Endodermal cell (in vitro differentiated cells): ENCODE measurements around the gene SLC6A18. TPM values are rescaled to one million over a fixed set of nuclear protein-coding genes. Genes with fewer than 3 reads are reported as not detected.

Source experiments
- DNase-seq: peaks from one replicate; pipeline ENCODE4 v3.0.0-alpha.2; 2017
- H3K27ac ChIP-seq: 2 replicates; pipeline ENCODE4 v1.5.1; 2013; ENCODE audit warnings: mild to moderate bottlenecking, low read depth, low read length, moderate library complexity
- H3K27me3 ChIP-seq: 2 replicates; pipeline ENCODE4 v1.6.1; 2013; ENCODE audit warnings: mild to moderate bottlenecking, low read length, moderate library complexity; ENCODE audit not compliant: insufficient read depth, control insufficient read depth, poor library complexity, severe bottlenecking
- H3K36me3 ChIP-seq: 2 replicates; pipeline ENCODE4 v1.7.0; 2013; ENCODE audit warnings: mild to moderate bottlenecking, low read length, moderate library complexity; ENCODE audit not compliant: control insufficient read depth, insufficient read depth
- H3K4me1 ChIP-seq: one replicate; pipeline ENCODE4 v1.7.0; 2013; ENCODE audit warnings: low read length; ENCODE audit not compliant: control insufficient read depth, insufficient read depth
- H3K4me3 ChIP-seq: 2 replicates; pipeline ENCODE4 v1.5.1; 2013; ENCODE audit warnings: mild to moderate bottlenecking, low read length, moderate library complexity
- H3K9ac ChIP-seq: 2 replicates; pipeline ENCODE4 v1.6.1; 2013; ENCODE audit warnings: mild to moderate bottlenecking, low read length, moderate library complexity; ENCODE audit not compliant: poor library complexity, severe bottlenecking; ENCODE audit errors: extremely low read depth
- H3K9me3 ChIP-seq: 2 replicates; pipeline ENCODE4 v1.6.1; 2013; ENCODE audit warnings: mild to moderate bottlenecking, low read length, moderate library complexity; ENCODE audit not compliant: control insufficient read depth
- H3K27ac Mint-ChIP-seq: 2 replicates; pipeline ENCODE4 v1.8.0; 2020; ENCODE audit warnings: mixed read lengths
- H3K27me3 Mint-ChIP-seq: 2 replicates; pipeline ENCODE4 v1.8.0; 2021; ENCODE audit warnings: mild to moderate bottlenecking, mixed read lengths; ENCODE audit not compliant: insufficient read depth
- H3K36me3 Mint-ChIP-seq: 2 replicates; pipeline ENCODE4 v1.8.0; 2020; ENCODE audit warnings: low read depth, mixed read lengths
- H3K4me1 Mint-ChIP-seq: 2 replicates; pipeline ENCODE4 v1.8.0; 2020; ENCODE audit warnings: mixed read lengths
- H3K4me3 Mint-ChIP-seq: 2 replicates; pipeline ENCODE4 v1.8.0; 2020; ENCODE audit warnings: mild to moderate bottlenecking, moderate library complexity, mixed read lengths
- H3K9me3 Mint-ChIP-seq: 2 replicates; pipeline ENCODE4 v1.8.0; 2020; ENCODE audit warnings: mild to moderate bottlenecking, mixed read lengths
- CTCF ChIP-seq: fragments of 200-600 bp; sonication (generic); conservative IDR thresholded peaks from 2 replicates; pipeline ENCODE4 v1.5.0; 2021; ENCODE audit warnings: antibody characterized with exemption, mild to moderate bottlenecking
- WGBS, 2 experiments: methylation state at CpG; one replicate each; pipeline versions ENCODE4 v1.1.5 to v1.1.7; 2013; ENCODE audit warnings: missing lambda C conversion rate in 2 of 2, mixed read lengths in 1 of 2; ENCODE audit not compliant: insufficient coverage in 1 of 2, insufficient read length in 1 of 2; 5-methylcytosine and 5-hydroxymethylcytosine counted together
- total RNA-seq, 2 donors: library from RNA; stranded (reverse); fragmentation: NEBNext Ultra II Directional in 1 of 2; extraction: Animal tissue kit (Norgen Biotek cat#: 25700) in 1 of 2; gene quantifications; 2 replicates in 1 of 2; 3 replicates in 1 of 2; pipeline ENCODE4 v1.2.1, GENCODE V29; 2021

SLC6A18 gene
- total RNA-seq, 2 donors from 2014 or later, result not detected

GRCh38 chr5:1205255-1206180, 19.7 kb upstream of the SLC6A18 start:
- no peak overlapping the region for H3K4me3 ChIP-seq
- DNase-seq, result no peak
- H3K27ac ChIP-seq, result no peak overlapping the region
- no peaks in the 10 kb centered on the region for H3K9me3 Mint-ChIP-seq
- 67 to 84% methylated on average over 3 to 11 of the region's 11 CpGs for WGBS, 2 experiments
- no peaks in the 10 kb centered on the region for H3K36me3 ChIP-seq
- no peaks in the 10 kb centered on the region for H3K27me3 ChIP-seq
- H3K9ac ChIP-seq, result no peak overlapping the region
- H3K4me1 ChIP-seq, result no peaks in the 10 kb centered on the region
- H3K27ac Mint-ChIP-seq, result no peak overlapping the region
- H3K36me3 Mint-ChIP-seq, result no peaks in the 10 kb centered on the region
- TF ChIP-seq CTCF, result no peak
- no peak overlapping the region for H3K4me3 Mint-ChIP-seq
- H3K27me3 Mint-ChIP-seq, result peaks cover 3% of the 10 kb centered on the region
- no peaks in the 10 kb centered on the region for H3K9me3 ChIP-seq
- peaks cover 5% of the 10 kb centered on the region for H3K4me1 Mint-ChIP-seq

GRCh38 chr5:1206521-1207412, 18.4 kb upstream of the SLC6A18 start:
- Histone ChIP-seq H3K9ac (no peak overlapping the region), H3K27me3 (no peaks in the 10 kb centered on the region), H3K36me3 (no peaks in the 10 kb centered on the region), H3K9me3 (no peaks in the 10 kb centered on the region), H3K4me3 (no peak overlapping the region), H3K27ac (no peak overlapping the region), H3K4me1 (no peaks in the 10 kb centered on the region)
- Mint-ChIP-seq H3K27me3 (peaks cover 3% of the 10 kb centered on the region), H3K36me3 (no peaks in the 10 kb centered on the region), H3K9me3 (no peaks in the 10 kb centered on the region), H3K4me1 (peaks cover 5% of the 10 kb centered on the region), H3K27ac (no peak overlapping the region), H3K4me3 (no peak overlapping the region)
- TF ChIP-seq CTCF, result no peak
- DNase-seq, result no peak
- WGBS, 2 experiments, result 89 to 92% methylated on average over 41 to 49 of the region's 49 CpGs

- H3K27me3 ChIP-seq, result no peaks in the 10 kb centered on the region
- Mint-ChIP-seq H3K4me3 (no peak overlapping the region), H3K27ac (no peak overlapping the region), H3K9me3 (no peaks in the 10 kb centered on the region), H3K36me3 (no peaks in the 10 kb centered on the region), H3K27me3 (peaks cover 3% of the 10 kb centered on the region), H3K4me1 (peaks cover 5% of the 10 kb centered on the region)
- no peaks in the 10 kb centered on the region for H3K4me1 ChIP-seq
- TF ChIP-seq CTCF, result no peak
- DNase-seq, result no peak
- H3K36me3 ChIP-seq, result no peaks in the 10 kb centered on the region
- H3K9me3 ChIP-seq, result no peaks in the 10 kb centered on the region
- H3K27ac ChIP-seq, result no peak overlapping the region
- 79 to 88% methylated on average over 6 of the region's 6 CpGs for WGBS, 2 experiments
- no peak overlapping the region for H3K9ac ChIP-seq
- H3K4me3 ChIP-seq, result no peak overlapping the region
Observed at GRCh38 chr5:1207555-1207954, 17.6 kb upstream of the SLC6A18 start.
